HepG2 (cell line): Measurements from ENCODE around the gene FAM219A. TPM values are rescaled to one million over a fixed set of nuclear protein-coding genes. Genes with fewer than 3 reads are reported as not detected.

Source experiments
- AGO2 ChIP-seq: fragments of 200-400 bp; formaldehyde crosslinking; optimal IDR thresholded peaks from 2 replicates; pipeline ENCODE3; 2017; ENCODE audit warnings: mild to moderate bottlenecking, low read depth, low read length, moderate library complexity
- BHLHE40 ChIP-seq: IDR thresholded peaks from 2 replicates; pipeline ENCODE4 v1.6.1; 2011; ENCODE audit warnings: low read length, improper control_type of control experiment
- ERF ChIP-seq: IDR thresholded peaks from 2 replicates; pipeline ENCODE4 v1.6.1; 2018; ENCODE audit warnings: missing biosample characterization, missing genetic modification reagents
- JARID2 ChIP-seq: sonication (generic); formaldehyde crosslinking; IDR thresholded peaks from 2 replicates; pipeline ENCODE4 v1.8.1; 2023; ENCODE audit warnings: missing genetic modification reagents, inconsistent platforms; ENCODE audit not compliant: insufficient replicate concordance
- KAT7 ChIP-seq: IDR thresholded peaks from 2 replicates; pipeline ENCODE4 v1.6.1; 2018; ENCODE audit warnings: borderline replicate concordance, missing compliant biosample characterization
- MTA3 ChIP-seq: sonication (generic); formaldehyde crosslinking; IDR thresholded peaks from 2 replicates; pipeline ENCODE4 v1.4.0; 2020; ENCODE audit warnings: missing genetic modification reagents
- NCOA5 ChIP-seq: sonication (generic); formaldehyde crosslinking; IDR thresholded peaks from 2 replicates; pipeline ENCODE4 v1.4.0; 2020; ENCODE audit warnings: missing genetic modification reagents
- NFYC ChIP-seq: IDR thresholded peaks from 2 replicates; pipeline ENCODE4 v1.6.1; 2016; ENCODE audit warnings: missing genetic modification reagents, missing compliant biosample characterization
- RFXANK ChIP-seq: IDR thresholded peaks from 2 replicates; pipeline ENCODE4 v1.6.1; 2016
- TOPORS ChIP-seq: sonication (generic); formaldehyde crosslinking; IDR thresholded peaks from 2 replicates; pipeline ENCODE4 v1.8.0; 2023; ENCODE audit warnings: mild to moderate bottlenecking, missing genetic modification reagents
- ZNF24 ChIP-seq: fragments of 450-650 bp; IDR thresholded peaks from 2 replicates; pipeline ENCODE4 v1.6.1; 2017; ENCODE audit warnings: antibody characterized with exemption, mild to moderate bottlenecking
- ZNF331 ChIP-seq: sonication (generic); formaldehyde crosslinking; IDR thresholded peaks from 2 replicates; pipeline ENCODE4 v1.4.0; 2020; ENCODE audit warnings: missing genetic modification reagents
- ZNF589 ChIP-seq: sonication (generic); formaldehyde crosslinking; conservative IDR thresholded peaks from 2 replicates; pipeline ENCODE4 v1.8.0; 2022; ENCODE audit warnings: mild to moderate bottlenecking, moderate library complexity, missing genetic modification reagents
- polyA plus RNA-seq, 8 experiments: library from polyadenylated mRNA; depleted of rRNA in 3 of 8; stranded (reverse) in 7 of 8; unstranded in 1 of 8; fragments of >200 nt; fragmentation: Illumina TruSeq in 4 of 8; extraction: Trizol in 4 of 8; gene quantifications; 2 replicates each; pipeline versions ENCODE4 v1.2.1 to v1.2.3, GENCODE V29; 2011 to 2016; ENCODE audit warnings: low read depth in 4 of 8, missing spikeins in 1 of 8, mixed read lengths in 1 of 8; ENCODE audit not compliant: insufficient read depth in 1 of 8
- total RNA-seq, 5 experiments: library from RNA; depleted of rRNA; stranded (reverse); fragments of >200 nt; fragmentation: Illumina TruSeq; extraction: Trizol; gene quantifications; 2 replicates each; pipeline ENCODE4 v1.2.3, GENCODE V29; 2016; ENCODE audit warnings: low read depth in 1 of 5
- TF ChIP-seq, protein P1 (sequence below): sonication (generic); formaldehyde crosslinking; IDR thresholded peaks from 2 replicates; pipeline ENCODE4 v1.8.1; 2023; ENCODE audit warnings: mild to moderate bottlenecking, moderate library complexity, missing genetic modification reagents
- TF ChIP-seq, protein P2 (sequence below): sonication (generic); formaldehyde crosslinking; IDR thresholded peaks from 2 replicates; pipeline ENCODE4 v1.4.0; 2020; ENCODE audit warnings: missing genetic modification reagents
- TF ChIP-seq, protein P3 (sequence below): sonication (generic); formaldehyde crosslinking; IDR thresholded peaks from 2 replicates; pipeline ENCODE4 v1.5.0; 2020; ENCODE audit warnings: mild to moderate bottlenecking, missing genetic modification reagents
- TF ChIP-seq, protein P4 (sequence below): IDR thresholded peaks from 2 replicates; pipeline ENCODE4 v1.6.1; 2016; ENCODE audit warnings: mild to moderate bottlenecking
- TF ChIP-seq, protein P5 (sequence below): sonication (generic); formaldehyde crosslinking; IDR thresholded peaks from 2 replicates; pipeline ENCODE4 v1.8.0; 2022; ENCODE audit warnings: mild to moderate bottlenecking, missing genetic modification reagents; ENCODE audit not compliant: insufficient replicate concordance
- TF ChIP-seq, protein P6 (sequence below): sonication (generic); formaldehyde crosslinking; conservative IDR thresholded peaks from 2 replicates; pipeline ENCODE4 v1.8.1; 2023; ENCODE audit warnings: missing genetic modification reagents

FAM219A gene
- total and polyA plus RNA-seq, 2 of the 13 experiments (the other 11 are each of a cell fraction or from before 2014, with no cell fraction given): 3.9 to 6.4 TPM

DNA sequence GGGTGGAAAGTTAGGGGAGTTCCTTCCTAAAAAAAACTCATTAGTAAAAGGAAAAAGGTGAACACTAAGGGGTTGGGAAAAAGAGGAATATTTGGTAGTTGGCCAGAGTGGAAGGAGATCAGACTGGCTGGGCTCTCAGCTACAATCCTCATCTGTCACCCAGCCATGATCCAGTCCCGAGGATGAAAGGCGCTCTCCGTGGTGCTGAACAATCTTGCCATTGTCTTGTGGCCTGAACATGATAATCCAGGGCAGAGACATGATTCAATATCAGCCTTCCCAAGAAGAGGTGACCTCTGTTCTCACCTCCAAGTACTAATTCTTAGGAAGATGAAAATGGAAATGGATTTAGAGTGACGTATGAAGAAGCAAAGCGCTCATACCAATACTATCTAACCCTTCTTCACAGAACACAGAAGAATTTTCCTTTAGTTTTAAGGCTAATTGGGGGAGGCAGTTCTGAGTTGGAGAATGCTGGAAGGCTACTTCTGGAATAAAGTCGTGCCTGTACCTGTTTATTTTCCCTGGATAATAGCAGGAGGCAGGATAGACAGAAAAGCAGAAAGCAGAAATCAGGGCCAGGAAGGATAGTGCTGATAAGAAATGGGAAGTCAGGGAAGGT lies 45.0 kb downstream of the FAM219A start (continued):
- TF ChIP-seq, protein P1, sequence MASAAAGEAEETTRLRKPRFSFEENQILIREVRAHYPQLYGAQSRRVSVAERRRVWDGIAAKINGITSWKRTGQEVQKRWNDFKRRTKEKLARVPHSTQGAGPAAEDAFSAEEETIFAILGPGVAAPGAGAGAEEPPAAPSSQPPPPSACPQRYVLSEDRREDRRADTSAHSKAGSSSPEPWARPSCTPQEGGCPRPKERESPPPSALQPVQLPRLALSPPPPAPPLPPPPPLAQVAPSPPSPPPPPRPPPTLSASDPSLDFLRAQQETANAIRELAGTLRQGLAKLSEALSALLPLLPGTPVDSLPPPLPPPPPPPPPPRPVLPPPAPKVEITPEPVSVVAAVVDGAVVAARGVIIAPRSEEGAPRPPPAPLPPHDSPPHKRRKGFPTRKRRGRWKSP (CRISPR knock-in tag): no peak
- TF ChIP-seq ZNF589 (no peak), NCOA5 (CRISPR knock-in tag) (no peak), ZNF331 (peak; percentile 48; the same call in 1 of the 2 replicates), MTA3 (CRISPR knock-in tag) (no peak), BHLHE40 (no peak), ERF (CRISPR knock-in tag) (0 out of 2 replicates have a peak, but pooled peaks have one; percentile 36), AGO2 (no peak), RFXANK (CRISPR knock-in tag) (no peak), ZNF24 (no peak), TOPORS (no peak), NFYC (CRISPR knock-in tag) (no peak), JARID2 (CRISPR knock-in tag) (no peak), KAT7 (CRISPR knock-in tag) (no peak)
- TF ChIP-seq, protein P2, sequence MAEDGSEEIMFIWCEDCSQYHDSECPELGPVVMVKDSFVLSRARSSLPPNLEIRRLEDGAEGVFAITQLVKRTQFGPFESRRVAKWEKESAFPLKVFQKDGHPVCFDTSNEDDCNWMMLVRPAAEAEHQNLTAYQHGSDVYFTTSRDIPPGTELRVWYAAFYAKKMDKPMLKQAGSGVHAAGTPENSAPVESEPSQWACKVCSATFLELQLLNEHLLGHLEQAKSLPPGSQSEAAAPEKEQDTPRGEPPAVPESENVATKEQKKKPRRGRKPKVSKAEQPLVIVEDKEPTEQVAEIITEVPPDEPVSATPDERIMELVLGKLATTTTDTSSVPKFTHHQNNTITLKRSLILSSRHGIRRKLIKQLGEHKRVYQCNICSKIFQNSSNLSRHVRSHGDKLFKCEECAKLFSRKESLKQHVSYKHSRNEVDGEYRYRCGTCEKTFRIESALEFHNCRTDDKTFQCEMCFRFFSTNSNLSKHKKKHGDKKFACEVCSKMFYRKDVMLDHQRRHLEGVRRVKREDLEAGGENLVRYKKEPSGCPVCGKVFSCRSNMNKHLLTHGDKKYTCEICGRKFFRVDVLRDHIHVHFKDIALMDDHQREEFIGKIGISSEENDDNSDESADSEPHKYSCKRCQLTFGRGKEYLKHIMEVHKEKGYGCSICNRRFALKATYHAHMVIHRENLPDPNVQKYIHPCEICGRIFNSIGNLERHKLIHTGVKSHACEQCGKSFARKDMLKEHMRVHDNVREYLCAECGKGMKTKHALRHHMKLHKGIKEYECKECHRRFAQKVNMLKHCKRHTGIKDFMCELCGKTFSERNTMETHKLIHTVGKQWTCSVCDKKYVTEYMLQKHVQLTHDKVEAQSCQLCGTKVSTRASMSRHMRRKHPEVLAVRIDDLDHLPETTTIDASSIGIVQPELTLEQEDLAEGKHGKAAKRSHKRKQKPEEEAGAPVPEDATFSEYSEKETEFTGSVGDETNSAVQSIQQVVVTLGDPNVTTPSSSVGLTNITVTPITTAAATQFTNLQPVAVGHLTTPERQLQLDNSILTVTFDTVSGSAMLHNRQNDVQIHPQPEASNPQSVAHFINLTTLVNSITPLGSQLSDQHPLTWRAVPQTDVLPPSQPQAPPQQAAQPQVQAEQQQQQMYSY (CRISPR knock-in tag): no peak
- TF ChIP-seq, protein P3, sequence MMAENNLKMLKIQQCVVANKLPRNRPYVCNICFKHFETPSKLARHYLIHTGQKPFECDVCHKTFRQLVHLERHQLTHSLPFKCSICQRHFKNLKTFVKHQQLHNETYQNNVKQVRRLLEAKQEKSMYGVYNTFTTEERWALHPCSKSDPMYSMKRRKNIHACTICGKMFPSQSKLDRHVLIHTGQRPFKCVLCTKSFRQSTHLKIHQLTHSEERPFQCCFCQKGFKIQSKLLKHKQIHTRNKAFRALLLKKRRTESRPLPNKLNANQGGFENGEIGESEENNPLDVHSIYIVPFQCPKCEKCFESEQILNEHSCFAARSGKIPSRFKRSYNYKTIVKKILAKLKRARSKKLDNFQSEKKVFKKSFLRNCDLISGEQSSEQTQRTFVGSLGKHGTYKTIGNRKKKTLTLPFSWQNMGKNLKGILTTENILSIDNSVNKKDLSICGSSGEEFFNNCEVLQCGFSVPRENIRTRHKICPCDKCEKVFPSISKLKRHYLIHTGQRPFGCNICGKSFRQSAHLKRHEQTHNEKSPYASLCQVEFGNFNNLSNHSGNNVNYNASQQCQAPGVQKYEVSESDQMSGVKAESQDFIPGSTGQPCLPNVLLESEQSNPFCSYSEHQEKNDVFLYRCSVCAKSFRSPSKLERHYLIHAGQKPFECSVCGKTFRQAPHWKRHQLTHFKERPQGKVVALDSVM (CRISPR knock-in tag): no peak
- TF ChIP-seq, protein P4, sequence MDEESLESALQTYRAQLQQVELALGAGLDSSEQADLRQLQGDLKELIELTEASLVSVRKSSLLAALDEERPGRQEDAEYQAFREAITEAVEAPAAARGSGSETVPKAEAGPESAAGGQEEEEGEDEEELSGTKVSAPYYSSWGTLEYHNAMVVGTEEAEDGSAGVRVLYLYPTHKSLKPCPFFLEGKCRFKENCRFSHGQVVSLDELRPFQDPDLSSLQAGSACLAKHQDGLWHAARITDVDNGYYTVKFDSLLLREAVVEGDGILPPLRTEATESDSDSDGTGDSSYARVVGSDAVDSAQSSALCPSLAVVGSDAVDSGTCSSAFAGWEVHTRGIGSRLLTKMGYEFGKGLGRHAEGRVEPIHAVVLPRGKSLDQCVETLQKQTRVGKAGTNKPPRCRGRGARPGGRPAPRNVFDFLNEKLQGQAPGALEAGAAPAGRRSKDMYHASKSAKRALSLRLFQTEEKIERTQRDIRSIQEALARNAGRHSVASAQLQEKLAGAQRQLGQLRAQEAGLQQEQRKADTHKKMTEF (CRISPR knock-in tag): no peak
- TF ChIP-seq, protein P5, sequence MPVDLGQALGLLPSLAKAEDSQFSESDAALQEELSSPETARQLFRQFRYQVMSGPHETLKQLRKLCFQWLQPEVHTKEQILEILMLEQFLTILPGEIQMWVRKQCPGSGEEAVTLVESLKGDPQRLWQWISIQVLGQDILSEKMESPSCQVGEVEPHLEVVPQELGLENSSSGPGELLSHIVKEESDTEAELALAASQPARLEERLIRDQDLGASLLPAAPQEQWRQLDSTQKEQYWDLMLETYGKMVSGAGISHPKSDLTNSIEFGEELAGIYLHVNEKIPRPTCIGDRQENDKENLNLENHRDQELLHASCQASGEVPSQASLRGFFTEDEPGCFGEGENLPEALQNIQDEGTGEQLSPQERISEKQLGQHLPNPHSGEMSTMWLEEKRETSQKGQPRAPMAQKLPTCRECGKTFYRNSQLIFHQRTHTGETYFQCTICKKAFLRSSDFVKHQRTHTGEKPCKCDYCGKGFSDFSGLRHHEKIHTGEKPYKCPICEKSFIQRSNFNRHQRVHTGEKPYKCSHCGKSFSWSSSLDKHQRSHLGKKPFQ (CRISPR knock-in tag): no peak
- TF ChIP-seq, protein P6, sequence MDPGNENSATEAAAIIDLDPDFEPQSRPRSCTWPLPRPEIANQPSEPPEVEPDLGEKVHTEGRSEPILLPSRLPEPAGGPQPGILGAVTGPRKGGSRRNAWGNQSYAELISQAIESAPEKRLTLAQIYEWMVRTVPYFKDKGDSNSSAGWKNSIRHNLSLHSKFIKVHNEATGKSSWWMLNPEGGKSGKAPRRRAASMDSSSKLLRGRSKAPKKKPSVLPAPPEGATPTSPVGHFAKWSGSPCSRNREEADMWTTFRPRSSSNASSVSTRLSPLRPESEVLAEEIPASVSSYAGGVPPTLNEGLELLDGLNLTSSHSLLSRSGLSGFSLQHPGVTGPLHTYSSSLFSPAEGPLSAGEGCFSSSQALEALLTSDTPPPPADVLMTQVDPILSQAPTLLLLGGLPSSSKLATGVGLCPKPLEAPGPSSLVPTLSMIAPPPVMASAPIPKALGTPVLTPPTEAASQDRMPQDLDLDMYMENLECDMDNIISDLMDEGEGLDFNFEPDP (CRISPR knock-in tag): 0 out of 2 replicates have a peak, but pooled peaks have one; percentile 46
